OCI-LY1 (cell line): Measurements from ENCODE around the gene VEZF1.

ENCODE experiments used
- H2AFZ ChIP-seq: fragments of 200-600 bp; sonication (generic), shearing (Covaris generic); 2 replicates; pipeline ENCODE4 v1.6.0; 2014; ENCODE audit warnings: antibody characterized with exemption, mild to moderate bottlenecking, low read length
- H3F3A ChIP-seq: fragments of 200-600 bp; sonication (generic), shearing (Covaris generic); 2 replicates; pipeline ENCODE4 v1.6.0; 2014; ENCODE audit warnings: mild to moderate bottlenecking, antibody characterized with exemption, low read length, moderate library complexity; ENCODE audit not compliant: insufficient read depth
- H3K27ac ChIP-seq: fragments of 200-600 bp; sonication (generic); 2 replicates; pipeline ENCODE4 v1.5.1; 2014; ENCODE audit warnings: low read length, mixed run types, mild to moderate bottlenecking, low read depth; ENCODE audit not compliant: poor library complexity, severe bottlenecking
- H3K27me3 ChIP-seq: fragments of 200-600 bp; sonication (generic); 2 replicates; pipeline ENCODE4 v1.6.0; 2014; ENCODE audit warnings: antibody characterized with exemption, mild to moderate bottlenecking, low read length, moderate library complexity; ENCODE audit not compliant: insufficient read depth
- H3K36me3 ChIP-seq: fragments of 200-600 bp; sonication (generic); 2 replicates; pipeline ENCODE4 v1.6.1; 2014; ENCODE audit warnings: mild to moderate bottlenecking, antibody characterized with exemption, low read length, moderate library complexity, mixed read lengths; ENCODE audit not compliant: insufficient read depth
- H3K4me1 ChIP-seq: fragments of 200-600 bp; sonication (generic); 2 replicates; pipeline ENCODE4 v1.5.1; 2014; ENCODE audit warnings: mild to moderate bottlenecking, low read length, moderate library complexity; ENCODE audit not compliant: insufficient read depth, severe bottlenecking
- H3K4me2 ChIP-seq: fragments of 200-600 bp; sonication (generic), shearing (Covaris generic); 2 replicates; pipeline ENCODE4 v1.6.1; 2014; ENCODE audit warnings: low read length
- H3K4me3 ChIP-seq: fragments of 200-600 bp; sonication (generic); 2 replicates; pipeline ENCODE4 v1.5.1; 2014; ENCODE audit warnings: low read length, low read depth, mild to moderate bottlenecking, mixed read lengths; ENCODE audit not compliant: poor library complexity, severe bottlenecking
- H3K79me2 ChIP-seq: fragments of 200-600 bp; shearing (Covaris generic); 2 replicates; pipeline ENCODE4 v1.6.1; 2016; ENCODE audit warnings: mixed run types, low read length, mixed read lengths; ENCODE audit not compliant: insufficient read depth
- H3K9ac ChIP-seq: fragments of 200-600 bp; sonication (generic), shearing (Covaris generic); 2 replicates; pipeline ENCODE4 v1.6.1; 2014; ENCODE audit warnings: mild to moderate bottlenecking, low read length, mixed read lengths
- H3K9me2 ChIP-seq: fragments of 200-600 bp; sonication (generic), shearing (Covaris generic); 2 replicates; pipeline ENCODE4 v1.6.1; 2014; ENCODE audit warnings: low read depth, mild to moderate bottlenecking, low read length, mixed read lengths
- H3K9me3 ChIP-seq: fragments of 200-600 bp; shearing (Covaris generic); 2 replicates; pipeline ENCODE4 v1.6.1; 2014; ENCODE audit warnings: low read length, mixed read lengths
- H4K20me1 ChIP-seq: fragments of 200-600 bp; sonication (generic), shearing (Covaris generic); 2 replicates; pipeline ENCODE4 v1.6.0; 2016; ENCODE audit warnings: mild to moderate bottlenecking, low read length; ENCODE audit not compliant: insufficient read depth
- CTCF ChIP-seq: fragments of 200-600 bp; sonication (generic), shearing (Covaris generic); IDR thresholded peaks from 2 replicates; pipeline ENCODE4 v1.5.1; 2017; ENCODE audit warnings: mild to moderate bottlenecking, antibody characterized with exemption, low read length, moderate library complexity, mixed read lengths
- EZH2 ChIP-seq: fragments of 200-600 bp; sonication (generic), shearing (Covaris generic); IDR thresholded peaks from 2 replicates; pipeline ENCODE4 v1.8.0; 2017; ENCODE audit warnings: borderline replicate concordance, mixed run types, mild to moderate bottlenecking, antibody characterized with exemption, low read length, moderate library complexity, mixed read lengths

Gene VEZF1

GRCh38 chr17:58005031-58005727, 17.1 kb upstream of the VEZF1 start:
- H3K27me3 ChIP-seq = no peaks in the 10 kb centered on the region
- H3K27ac ChIP-seq = no peak overlapping the region
- H3F3A ChIP-seq = peaks cover 25% of the 10 kb centered on the region; the same call in 1 of the 2 replicates
- no peaks in the 10 kb centered on the region for H3K9me3 ChIP-seq
- H3K4me1 ChIP-seq = peaks cover 52% of the 10 kb centered on the region
- no peak for TF ChIP-seq EZH2
- no peak for TF ChIP-seq CTCF
- no peak overlapping the region for H2AFZ ChIP-seq
- peak overlapping the region; percentile 99 for H3K9ac ChIP-seq
- peak overlapping the region; percentile 91 for H3K4me2 ChIP-seq
- peaks cover 35% of the 10 kb centered on the region for H3K79me2 ChIP-seq
- no peaks in the 10 kb centered on the region for H3K9me2 ChIP-seq
- peak overlapping the region; percentile 93 for H3K4me3 ChIP-seq
- H4K20me1 ChIP-seq = no peaks in the 10 kb centered on the region; the same call in 1 of the 2 replicates
- H3K36me3 ChIP-seq = peaks cover 68% of the 10 kb centered on the region

- no peaks in the 10 kb centered on the region for H3K9me3 ChIP-seq
- TF ChIP-seq EZH2 = no peak
- TF ChIP-seq CTCF = no peak
- H4K20me1 ChIP-seq = no peaks in the 10 kb centered on the region; the same call in 1 of the 2 replicates
- peaks cover 35% of the 10 kb centered on the region for H3K79me2 ChIP-seq
- H3F3A ChIP-seq = peaks cover 26% of the 10 kb centered on the region; the same call in 1 of the 2 replicates
- H3K36me3 ChIP-seq = peaks cover 78% of the 10 kb centered on the region
- peaks cover 52% of the 10 kb centered on the region for H3K4me1 ChIP-seq
- peak overlapping the region; percentile 99; the same call in 1 of the 2 replicates for H3K9ac ChIP-seq
- H3K4me2 ChIP-seq = peak overlapping the region; percentile 91
- H3K4me3 ChIP-seq = peak overlapping the region; percentile 93
- no peaks in the 10 kb centered on the region for H3K27me3 ChIP-seq
- no peak overlapping the region for H2AFZ ChIP-seq
- H3K27ac ChIP-seq = no peak overlapping the region
- no peaks in the 10 kb centered on the region for H3K9me2 ChIP-seq
These were observed 16.0 kb upstream of the VEZF1 start for GRCh38 chr17:58004060-58004459.

- Histone ChIP-seq H2AFZ (no peak overlapping the region), H3K9me3 (no peaks in the 10 kb centered on the region), H4K20me1 (no peaks in the 10 kb centered on the region; the same call in 1 of the 2 replicates), H3K4me1 (peaks cover 48% of the 10 kb centered on the region), H3K79me2 (peaks cover 35% of the 10 kb centered on the region), H3K27me3 (no peaks in the 10 kb centered on the region), H3K27ac (no peak overlapping the region), H3K36me3 (peaks cover 89% of the 10 kb centered on the region), H3F3A (peaks cover 26% of the 10 kb centered on the region; the same call in 1 of the 2 replicates), H3K9me2 (no peaks in the 10 kb centered on the region), H3K4me2 (peak overlapping the region; percentile 19; the same call in 1 of the 2 replicates), H3K4me3 (no peak overlapping the region), H3K9ac (no peak overlapping the region)
- TF ChIP-seq EZH2 = no peak
- no peak for TF ChIP-seq CTCF
These were observed 14.9 kb upstream of the VEZF1 start for GRCh38 chr17:58002973-58003372.
